Ecto neural progenitor cell (in vitro differentiated cells): Measurements from ENCODE around the gene FAM219A.
"Not testable (repeated sequence)": the region's sequence is repeated elsewhere in the genome, so short reads cannot be mapped to it uniquely, and the experiment has no call there.

Experiments used
- DNase-seq: peaks from one replicate; pipeline ENCODE4 v3.0.0-alpha.2; 2018; ENCODE audit warnings: low spot score

The FAM219A gene

DNA sequence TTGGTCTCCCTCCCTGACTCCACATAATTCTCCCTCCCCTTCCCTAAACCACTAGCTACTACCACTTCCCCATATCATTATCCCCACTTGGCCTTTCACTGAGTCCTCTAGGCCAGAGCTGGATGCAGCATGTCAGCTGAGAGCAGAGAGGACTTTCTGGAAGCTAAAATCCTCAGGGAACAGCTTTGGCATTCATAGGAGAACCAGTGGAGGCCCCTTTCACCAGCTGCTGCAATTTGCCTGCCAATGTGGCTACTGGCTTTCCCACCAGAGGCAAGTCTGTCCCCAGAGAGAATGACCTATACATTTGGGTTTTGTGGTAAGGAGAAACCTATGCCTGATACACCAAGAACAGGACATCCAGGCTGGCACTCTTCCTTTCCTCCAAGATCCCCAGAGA, 14.4 kb downstream of the FAM219A start:
- DNase-seq: no peak

GRCh38 chr9:34443533-34443932, 14.8 kb downstream of the FAM219A start:
- DNase-seq: no peak

- no peak for DNase-seq
These were observed 15.6 kb downstream of the FAM219A start for GRCh38 chr9:34442770-34443169.

DNA sequence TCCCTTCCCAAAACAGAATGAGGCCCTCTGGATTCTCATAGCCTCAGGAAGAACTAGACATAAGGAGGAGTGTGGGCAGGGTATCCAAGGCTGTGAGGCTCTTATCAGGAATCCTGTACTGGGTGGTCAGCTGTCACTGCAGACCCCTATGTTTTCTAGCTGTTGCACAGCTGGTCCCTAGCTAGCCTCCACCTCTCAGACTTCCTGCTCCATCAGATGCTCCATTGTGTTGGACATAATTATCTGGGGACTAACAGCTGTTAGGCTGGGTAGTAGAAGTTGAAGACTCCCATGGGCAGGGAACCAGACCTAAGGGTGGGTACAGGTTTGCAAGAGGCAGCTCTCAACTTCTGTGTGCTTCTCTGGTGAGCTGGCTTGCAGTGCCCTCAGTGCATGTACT, 18.4 kb downstream of the FAM219A start:
- DNase-seq: no peak

GRCh38 chr9:34438465-34438864, 19.9 kb downstream of the FAM219A start:
- DNase-seq: not testable (repeated sequence)

DNA sequence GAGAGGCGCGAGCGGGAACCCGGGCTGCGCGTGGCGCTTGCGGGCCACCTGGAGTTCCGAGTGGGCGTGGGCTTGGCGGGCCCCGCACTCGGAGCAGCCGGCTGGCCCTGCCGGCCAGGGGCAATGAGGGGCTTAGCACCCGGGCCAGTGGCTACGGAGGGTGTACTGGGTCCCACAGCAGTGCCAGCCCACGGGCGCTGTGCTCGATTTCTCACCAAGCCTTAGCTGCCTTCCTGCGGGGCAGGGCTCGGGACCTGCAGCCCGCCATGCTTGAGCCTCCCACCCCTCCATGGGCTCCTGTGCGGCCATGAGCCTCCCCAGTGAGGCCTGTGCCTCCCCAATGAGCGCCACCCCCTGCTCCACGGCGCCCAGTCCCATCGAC, 20.5 kb downstream of the FAM219A start:
- DNase-seq: not testable (repeated sequence)

DNA sequence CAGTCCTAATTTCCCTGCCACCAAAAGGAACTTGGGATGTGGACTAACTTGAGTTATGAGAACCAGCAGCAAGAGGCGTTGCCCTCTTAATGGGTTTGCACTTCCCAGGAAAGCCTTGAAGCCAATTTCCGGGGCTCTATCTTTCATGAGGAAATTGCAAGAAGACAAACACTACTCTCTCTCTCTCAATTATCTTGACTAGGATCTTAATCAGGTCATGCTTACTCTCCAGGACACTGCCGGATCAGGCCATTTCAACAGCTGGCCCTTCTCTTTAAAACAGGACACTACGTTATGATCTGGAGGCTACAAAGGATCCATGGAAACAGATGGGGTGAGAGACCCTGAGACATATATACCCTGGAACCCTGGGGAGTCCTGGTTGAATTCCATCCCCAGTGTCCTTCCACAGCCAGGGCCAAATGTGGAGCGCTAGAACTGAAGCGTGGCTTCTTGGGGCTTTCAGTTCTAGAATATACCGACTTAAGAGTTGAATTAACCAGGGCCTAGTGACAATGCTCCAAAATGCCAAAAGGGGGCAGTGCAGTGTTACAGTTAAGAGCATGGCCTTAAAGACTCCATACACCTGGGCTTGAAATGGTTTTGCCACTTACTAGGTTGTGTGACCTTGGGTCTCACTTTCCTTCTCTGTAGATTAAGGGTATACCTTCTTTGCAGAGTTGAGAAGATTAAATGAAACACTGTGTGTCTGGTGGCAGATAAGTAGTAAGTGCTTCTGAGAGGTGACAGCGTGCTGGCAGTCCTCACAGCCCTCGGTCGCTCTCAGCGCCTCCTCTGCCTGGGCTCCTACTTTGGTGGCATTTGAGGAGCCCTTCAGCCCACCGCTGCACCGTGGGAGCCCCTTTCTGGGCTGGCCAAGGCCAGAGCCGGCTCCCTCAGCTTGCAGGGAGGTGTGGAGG, 21.1 kb downstream of the FAM219A start:
- DNase-seq: peak; percentile 57

DNA sequence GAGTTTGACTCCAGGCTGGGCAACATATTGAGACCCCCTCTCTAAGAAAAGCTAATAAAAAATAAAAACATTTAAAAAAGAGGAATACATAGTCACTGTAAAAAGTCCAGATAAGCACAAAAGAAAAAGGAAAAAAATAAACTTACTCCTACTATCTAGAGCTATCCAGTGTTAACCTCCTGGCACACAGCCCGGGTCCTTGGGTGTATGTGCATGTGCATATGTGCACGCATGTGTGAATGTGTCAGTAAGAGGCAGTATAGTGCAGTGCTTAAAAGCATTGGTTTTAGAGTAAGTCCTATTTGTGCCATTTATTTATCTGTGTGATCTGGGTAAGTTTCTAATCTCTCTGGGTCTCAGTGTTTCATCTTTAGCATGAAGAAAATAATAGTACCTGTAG, 26.7 kb downstream of the FAM219A start:
- DNase-seq: no peak

- DNase-seq: peak; percentile 66
These were observed 27.4 kb downstream of the FAM219A start for GRCh38 chr9:34430843-34431437.

- DNase-seq: no peak
These were observed 29.9 kb downstream of the FAM219A start for GRCh38 chr9:34428325-34428958.

DNA sequence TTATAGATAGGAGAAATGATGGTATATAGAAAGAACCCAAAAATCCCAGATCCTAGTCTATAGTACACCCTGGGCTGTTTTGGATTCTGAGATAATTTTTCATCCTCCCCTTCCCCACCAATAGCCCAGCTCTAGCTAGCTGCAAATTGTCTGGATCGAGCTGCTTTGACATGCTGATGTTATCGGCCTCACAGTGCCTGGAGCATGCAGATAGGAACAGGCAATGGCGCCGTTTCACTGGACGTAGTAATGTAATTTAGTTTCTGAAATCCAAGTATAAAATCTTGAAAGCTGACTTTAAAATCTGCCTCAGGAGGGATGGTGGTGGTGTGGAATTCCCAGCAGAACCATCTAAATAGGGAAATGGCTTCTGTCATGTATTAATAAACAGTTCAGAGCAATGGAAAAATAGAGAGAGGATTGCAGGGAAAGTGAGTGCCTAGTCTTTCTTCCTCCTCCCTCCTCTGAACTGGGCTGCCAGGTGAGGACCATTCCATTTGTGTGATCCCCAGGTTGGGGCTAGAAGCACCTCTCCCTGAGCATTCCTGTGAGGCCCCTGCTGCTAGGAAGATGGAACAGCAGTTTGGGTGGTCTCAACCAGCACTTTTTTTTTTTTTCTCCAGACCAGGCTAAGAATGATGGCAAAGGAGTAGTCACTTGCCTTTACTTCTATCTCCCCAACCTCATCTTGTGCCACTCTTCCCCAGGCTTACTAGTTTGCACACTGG, 31.9 kb downstream of the FAM219A start:
- DNase-seq: no peak

GRCh38 chr9:34419716-34420504, 38.5 kb downstream of the FAM219A start:
- DNase-seq: no peak

DNA sequence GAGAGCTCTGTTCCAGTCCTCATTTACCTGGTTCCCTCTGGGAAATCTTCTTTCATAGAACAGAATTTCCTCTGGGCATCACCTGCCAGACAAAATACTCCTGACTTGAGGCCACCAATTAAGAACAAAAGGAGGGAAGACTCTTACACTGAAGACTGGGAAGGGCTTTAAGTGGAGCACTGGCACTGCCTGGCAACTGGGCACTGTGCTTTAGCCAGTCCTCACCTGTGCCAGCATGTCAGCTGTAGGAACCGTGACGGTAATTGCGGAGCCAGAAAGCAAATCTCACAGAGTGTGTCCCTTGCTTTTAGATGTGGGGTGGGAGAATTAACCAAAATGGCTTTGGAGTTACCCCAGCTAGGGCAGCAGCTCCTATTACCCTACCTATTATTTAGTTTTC, 40.6 kb downstream of the FAM219A start:
- DNase-seq: no peak

- peak; percentile 79 for DNase-seq
These were observed 45.0 kb downstream of the FAM219A start for GRCh38 chr9:34413231-34413852.

GRCh38 chr9:34412336-34412735, 46.0 kb downstream of the FAM219A start:
- DNase-seq: no peak

DNA sequence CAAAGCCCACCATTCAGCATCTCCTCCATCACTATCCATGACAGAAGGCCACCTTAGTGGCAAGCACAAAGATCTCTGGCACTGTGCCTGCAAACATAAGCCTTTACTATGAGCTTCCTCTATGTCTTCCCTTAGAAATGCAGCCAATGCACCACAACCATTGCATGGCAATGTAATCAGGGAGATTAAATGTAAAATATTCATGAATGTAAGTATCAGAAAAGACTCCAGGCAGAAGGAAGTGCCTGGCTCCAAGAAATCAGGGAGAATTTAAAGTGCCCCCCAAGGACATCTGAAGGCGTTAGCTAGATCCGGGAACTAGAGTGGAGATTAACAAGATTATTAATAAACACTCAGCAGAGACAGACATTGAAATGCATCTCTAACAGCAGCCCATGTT, 49.2 kb downstream of the FAM219A start:
- no peak for DNase-seq

DNA sequence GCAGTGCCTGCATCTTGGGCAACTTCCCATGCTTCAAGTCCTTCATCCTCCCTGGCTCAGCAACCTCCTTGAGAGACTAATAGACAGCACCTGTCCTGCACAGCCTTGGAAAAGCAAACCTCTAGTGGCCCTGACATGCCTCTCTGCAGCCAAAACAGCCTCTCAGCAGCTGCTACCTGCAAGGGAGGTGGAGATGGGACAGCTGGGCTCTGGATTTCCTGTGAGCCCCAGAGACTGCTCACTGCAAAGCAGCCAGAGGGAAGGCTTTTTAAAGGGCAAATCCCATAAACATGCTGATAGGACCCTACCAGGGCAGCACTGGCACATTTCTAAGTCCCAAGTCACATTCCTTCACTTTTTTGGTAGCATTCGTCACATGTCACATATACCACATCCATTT, 50.2 kb downstream of the FAM219A start:
- DNase-seq: no peak

DNA sequence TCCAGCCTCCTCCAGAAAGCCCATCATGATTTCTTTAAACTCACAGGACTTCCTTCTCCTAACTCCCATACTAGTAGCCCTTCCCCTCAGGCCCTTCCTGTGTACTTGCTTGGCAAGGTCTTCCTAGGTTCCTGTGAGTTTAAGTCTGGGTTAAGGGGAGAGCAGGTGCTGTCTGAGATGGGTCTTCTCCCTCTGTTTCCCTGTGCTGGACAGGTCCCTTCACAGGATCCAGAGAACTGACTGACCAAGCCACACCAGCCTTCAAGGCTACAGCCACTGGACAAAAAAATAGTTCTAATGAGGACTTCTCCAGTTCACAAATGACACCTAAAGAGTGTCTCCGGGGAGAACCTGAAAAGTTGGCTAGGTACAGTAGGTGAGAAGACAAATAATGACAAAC, 52.2 kb downstream of the FAM219A start:
- no peak for DNase-seq

DNA sequence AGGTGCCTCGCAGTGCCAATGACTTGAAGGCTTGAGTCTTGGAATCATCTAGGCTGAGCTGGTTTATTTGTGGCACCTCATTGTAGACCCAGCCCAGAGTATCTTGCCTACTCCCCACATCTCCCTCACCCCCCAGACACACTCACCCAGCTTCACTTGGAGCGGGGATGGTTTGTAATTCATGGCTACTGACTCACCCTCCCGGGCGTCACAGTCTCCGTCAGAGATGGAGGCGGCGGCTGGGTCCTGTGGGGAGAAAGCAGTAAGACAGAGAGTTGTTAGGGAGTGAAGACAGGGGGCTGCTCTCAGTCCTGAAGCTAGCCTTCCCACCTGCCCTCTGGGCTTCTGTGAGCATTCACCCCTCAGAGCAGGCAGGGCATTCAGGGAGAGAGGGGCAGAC, 52.7 kb downstream of the FAM219A start:
- no peak for DNase-seq

DNA sequence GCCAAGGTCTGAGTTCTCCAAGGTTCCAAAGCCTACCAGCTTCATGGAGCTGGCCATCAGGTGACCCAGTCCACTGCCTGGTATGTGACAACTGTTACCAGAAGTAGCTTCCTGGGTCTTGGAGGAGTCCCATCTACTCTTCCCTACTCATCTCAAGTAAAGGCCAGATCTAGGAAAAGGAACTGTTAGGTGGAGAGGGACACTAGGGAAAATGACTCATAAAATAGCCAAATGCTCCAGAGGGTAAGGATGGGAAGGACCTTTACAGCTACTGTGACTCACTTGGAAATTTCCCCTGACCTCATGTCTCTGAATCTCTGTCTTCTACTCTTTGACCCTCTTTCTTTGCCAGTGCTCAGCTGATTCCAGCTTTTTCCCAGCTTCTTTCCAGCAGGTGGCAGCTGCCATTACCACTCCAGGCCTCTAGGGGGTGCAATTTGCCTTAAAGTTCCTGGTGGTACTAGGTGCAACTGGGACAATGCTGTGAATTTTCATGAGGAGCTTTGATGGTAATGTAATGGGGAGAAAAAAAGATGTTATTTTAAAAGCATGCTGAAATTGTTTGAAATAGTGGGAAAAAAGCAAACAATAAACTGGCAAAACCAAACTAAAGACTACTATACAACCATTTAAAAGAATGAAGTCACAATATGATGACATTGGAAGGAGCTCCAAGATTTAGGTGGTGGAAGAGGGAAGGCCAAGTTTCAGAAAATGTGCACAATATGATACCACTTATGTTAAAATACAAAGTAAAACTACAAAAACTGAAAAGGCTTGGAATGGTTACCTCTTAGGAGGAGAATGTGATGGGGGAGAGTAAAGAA, 54.6 kb downstream of the FAM219A start:
- peak; percentile 75 for DNase-seq
